WTC11 (cell line): ENCODE measurements around the gene SMPX.

Experiments
- FOXP4 ChIP-seq: sonication (generic); formaldehyde crosslinking; IDR thresholded peaks from 2 replicates; pipeline ENCODE4 v1.8.0; 2022; ENCODE audit warnings: mild to moderate bottlenecking, missing genetic modification reagents
- ZNF121 ChIP-seq: sonication (generic); formaldehyde crosslinking; IDR thresholded peaks from 2 replicates; pipeline ENCODE4 v1.8.0; 2023; ENCODE audit warnings: missing genetic modification reagents
- ZNF138 ChIP-seq: sonication (generic); formaldehyde crosslinking; conservative IDR thresholded peaks from 2 replicates; pipeline ENCODE4 v1.8.1; 2022; ENCODE audit warnings: mild to moderate bottlenecking, moderate library complexity, missing genetic modification reagents
- TF ChIP-seq, protein P1 (sequence below): sonication (generic); formaldehyde crosslinking; IDR thresholded peaks from 2 replicates; pipeline ENCODE4 v1.8.1; 2022; ENCODE audit warnings: low read depth, missing genetic modification reagents, borderline replicate concordance

GRCh38 chrX:21756785-21757529 is 959 bp downstream of the SMPX start:
- TF ChIP-seq, protein P1, sequence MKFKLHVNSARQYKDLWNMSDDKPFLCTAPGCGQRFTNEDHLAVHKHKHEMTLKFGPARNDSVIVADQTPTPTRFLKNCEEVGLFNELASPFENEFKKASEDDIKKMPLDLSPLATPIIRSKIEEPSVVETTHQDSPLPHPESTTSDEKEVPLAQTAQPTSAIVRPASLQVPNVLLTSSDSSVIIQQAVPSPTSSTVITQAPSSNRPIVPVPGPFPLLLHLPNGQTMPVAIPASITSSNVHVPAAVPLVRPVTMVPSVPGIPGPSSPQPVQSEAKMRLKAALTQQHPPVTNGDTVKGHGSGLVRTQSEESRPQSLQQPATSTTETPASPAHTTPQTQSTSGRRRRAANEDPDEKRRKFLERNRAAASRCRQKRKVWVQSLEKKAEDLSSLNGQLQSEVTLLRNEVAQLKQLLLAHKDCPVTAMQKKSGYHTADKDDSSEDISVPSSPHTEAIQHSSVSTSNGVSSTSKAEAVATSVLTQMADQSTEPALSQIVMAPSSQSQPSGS (CRISPR knock-in tag), result no peak
- TF ChIP-seq ZNF138 (CRISPR knock-in tag) (no peak), ZNF121 (CRISPR knock-in tag) (no peak), FOXP4 (CRISPR knock-in tag) (no peak)
